SK-N-SH (cell line): Measurements from ENCODE around the gene SLC2A8.

ENCODE experiments used
- EP300 ChIP-seq, 2 experiments: IDR thresholded peaks; 2 replicates each; pipeline versions ENCODE4 v1.4.0 to v1.6.1; 2012; ENCODE audit warnings: borderline replicate concordance in 1 of 2, low read depth in 1 of 2, low read length in 1 of 2
- FOSL2 ChIP-seq: IDR thresholded peaks from 2 replicates; pipeline ENCODE4 v1.4.0; 2012; ENCODE audit warnings: low read depth, mild to moderate bottlenecking, moderate library complexity, borderline replicate concordance
- FOXM1 ChIP-seq: IDR thresholded peaks from 2 replicates; pipeline ENCODE4 v1.4.0; 2012; ENCODE audit warnings: low read depth, mild to moderate bottlenecking
- POLR2AphosphoS5 ChIP-seq: IDR thresholded peaks from 2 replicates; pipeline ENCODE4 v1.6.1; 2012; ENCODE audit warnings: low read depth, low read length
- RFX5 ChIP-seq: IDR thresholded peaks from 2 replicates; pipeline ENCODE4 v1.6.1; 2012; ENCODE audit warnings: mild to moderate bottlenecking, improper control_type of control experiment, low read length
- SIN3A ChIP-seq: IDR thresholded peaks from 2 replicates; pipeline ENCODE4 v1.6.1; 2012; ENCODE audit warnings: low read depth, mild to moderate bottlenecking, low read length, moderate library complexity, borderline replicate concordance
- SMC3 ChIP-seq: IDR thresholded peaks from 2 replicates; pipeline ENCODE4 v1.6.1; 2012; ENCODE audit warnings: low read depth, low read length, improper control_type of control experiment
- TF ChIP-seq, protein P1 (sequence below): fragments of 200-600 bp; sonication (generic); IDR thresholded peaks from 2 replicates; pipeline ENCODE4 v1.6.1; 2017; ENCODE audit warnings: antibody characterized with exemption, mild to moderate bottlenecking, moderate library complexity
- TF ChIP-seq, protein P2 (sequence below): IDR thresholded peaks from 2 replicates; pipeline ENCODE4 v1.4.0; 2012; ENCODE audit warnings: low read depth
- TF ChIP-seq, protein P3 (sequence below): fragments of 150-350 bp; IDR thresholded peaks from 2 replicates; pipeline ENCODE4 v1.6.1; 2016; ENCODE audit warnings: mild to moderate bottlenecking, low read depth, low read length

DNA sequence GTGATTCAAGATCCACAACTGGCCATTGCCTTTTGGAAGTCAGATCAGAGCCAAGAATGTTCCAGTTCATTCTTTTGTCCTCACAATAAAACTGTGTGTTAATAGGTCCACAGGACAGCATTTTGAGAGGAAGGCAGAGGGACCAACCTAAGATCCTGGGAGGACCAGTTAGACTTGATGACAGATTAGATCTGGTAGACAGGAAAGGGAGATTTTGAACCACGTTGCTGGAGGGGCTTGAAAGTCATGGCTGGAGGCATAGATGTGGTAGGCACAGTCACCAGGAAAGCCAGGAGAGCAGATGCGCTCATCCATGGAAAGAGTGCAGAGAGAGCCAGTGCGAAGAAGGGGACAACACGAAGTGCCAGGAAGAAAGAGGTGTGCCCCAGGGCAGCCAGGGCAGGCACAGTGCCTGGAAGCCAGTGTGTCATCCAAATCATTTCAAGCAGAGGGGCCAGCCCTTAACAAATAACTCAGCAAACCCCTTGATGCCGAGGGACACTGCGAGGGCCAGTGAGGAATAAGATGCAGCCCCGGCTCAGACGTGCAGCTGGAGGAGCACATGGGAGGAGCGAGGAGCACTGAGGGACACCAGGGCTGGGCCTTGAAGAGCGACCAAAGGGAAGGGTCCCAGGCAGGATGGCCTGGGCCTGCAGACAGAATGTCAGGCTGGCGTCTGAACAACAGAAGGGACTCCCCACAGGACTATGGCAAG is 12.8 kb upstream of the SLC2A8 start:
- TF ChIP-seq, protein P1, sequence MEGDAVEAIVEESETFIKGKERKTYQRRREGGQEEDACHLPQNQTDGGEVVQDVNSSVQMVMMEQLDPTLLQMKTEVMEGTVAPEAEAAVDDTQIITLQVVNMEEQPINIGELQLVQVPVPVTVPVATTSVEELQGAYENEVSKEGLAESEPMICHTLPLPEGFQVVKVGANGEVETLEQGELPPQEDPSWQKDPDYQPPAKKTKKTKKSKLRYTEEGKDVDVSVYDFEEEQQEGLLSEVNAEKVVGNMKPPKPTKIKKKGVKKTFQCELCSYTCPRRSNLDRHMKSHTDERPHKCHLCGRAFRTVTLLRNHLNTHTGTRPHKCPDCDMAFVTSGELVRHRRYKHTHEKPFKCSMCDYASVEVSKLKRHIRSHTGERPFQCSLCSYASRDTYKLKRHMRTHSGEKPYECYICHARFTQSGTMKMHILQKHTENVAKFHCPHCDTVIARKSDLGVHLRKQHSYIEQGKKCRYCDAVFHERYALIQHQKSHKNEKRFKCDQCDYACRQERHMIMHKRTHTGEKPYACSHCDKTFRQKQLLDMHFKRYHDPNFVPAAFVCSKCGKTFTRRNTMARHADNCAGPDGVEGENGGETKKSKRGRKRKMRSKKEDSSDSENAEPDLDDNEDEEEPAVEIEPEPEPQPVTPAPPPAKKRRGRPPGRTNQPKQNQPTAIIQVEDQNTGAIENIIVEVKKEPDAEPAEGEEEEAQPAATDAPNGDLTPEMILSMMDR: no peak
- TF ChIP-seq, protein P2, sequence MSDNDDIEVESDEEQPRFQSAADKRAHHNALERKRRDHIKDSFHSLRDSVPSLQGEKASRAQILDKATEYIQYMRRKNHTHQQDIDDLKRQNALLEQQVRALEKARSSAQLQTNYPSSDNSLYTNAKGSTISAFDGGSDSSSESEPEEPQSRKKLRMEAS: no peak
- no peak for TF ChIP-seq FOSL2
- no peak for TF ChIP-seq RFX5
- no peak for TF ChIP-seq SIN3A
- TF ChIP-seq SMC3: no peak
- TF ChIP-seq POLR2AphosphoS5: no peak
- no peak for TF ChIP-seq EP300 (IDR thresholded peaks at IDR 0.05; ENCODE audit: borderline replicate concordance in 1 of 2, low read depth in 1 of 2, low read length in 1 of 2)
- no peak for TF ChIP-seq FOXM1
- TF ChIP-seq, protein P3, sequence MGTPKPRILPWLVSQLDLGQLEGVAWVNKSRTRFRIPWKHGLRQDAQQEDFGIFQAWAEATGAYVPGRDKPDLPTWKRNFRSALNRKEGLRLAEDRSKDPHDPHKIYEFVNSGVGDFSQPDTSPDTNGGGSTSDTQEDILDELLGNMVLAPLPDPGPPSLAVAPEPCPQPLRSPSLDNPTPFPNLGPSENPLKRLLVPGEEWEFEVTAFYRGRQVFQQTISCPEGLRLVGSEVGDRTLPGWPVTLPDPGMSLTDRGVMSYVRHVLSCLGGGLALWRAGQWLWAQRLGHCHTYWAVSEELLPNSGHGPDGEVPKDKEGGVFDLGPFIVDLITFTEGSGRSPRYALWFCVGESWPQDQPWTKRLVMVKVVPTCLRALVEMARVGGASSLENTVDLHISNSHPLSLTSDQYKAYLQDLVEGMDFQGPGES: no peak
